Measurements from ENCODE around the gene HARBI1. TPM values are rescaled to one million over a fixed set of nuclear protein-coding genes. Genes with fewer than 3 reads are reported as not detected.

Gene HARBI1
- polyA plus RNA-seq, 1 of the 3 experiments (the other 2 are of a cell fraction), result 2.4 TPM

DNA sequence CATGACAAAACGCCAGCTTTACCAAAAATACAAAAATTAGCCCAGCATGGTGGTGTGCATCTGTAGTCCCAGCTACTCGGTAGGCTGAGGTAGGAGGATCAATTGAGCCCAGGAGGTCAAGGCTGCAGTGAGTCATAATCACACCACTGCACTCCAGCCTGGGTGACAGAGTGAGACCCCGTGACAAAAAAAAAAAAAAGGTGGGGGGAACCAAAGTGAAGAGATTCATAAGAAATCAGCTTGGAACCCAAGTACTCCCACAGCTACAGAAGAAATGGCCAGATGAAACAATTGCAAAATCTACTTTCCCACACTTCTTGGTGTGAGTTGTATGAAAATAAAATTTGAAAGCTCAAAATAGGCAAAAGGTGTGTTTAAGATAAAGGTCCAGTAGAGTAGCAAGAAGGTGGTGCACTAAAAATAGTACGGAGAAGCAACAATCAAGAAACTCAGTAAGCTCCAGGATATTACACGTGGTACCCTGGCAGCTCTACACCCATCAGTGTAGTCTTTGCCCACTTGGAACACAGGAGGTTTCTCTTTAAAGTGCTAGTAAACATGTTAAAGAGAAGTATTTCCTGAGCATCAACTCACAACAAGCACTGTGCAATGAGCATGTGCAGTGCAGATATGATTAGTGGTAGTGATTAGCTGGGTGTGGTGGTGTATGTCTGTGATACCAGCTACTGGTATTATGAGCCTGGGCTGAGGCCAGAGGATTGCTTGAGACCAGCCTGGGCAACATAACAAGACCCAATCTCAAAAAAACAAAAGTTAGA, 5.3 kb downstream of the HARBI1 start:
- Histone ChIP-seq H3K27me3 (ENCODE audit: insufficient read depth) (no peaks in the 10 kb centered on the region), H3K9me3 (no peaks in the 10 kb centered on the region), H3K4me2 (no peak overlapping the region), H3K27ac (ENCODE audit: low read depth in 2 of 2, low read length in 1 of 2) (no peak overlapping the region), H3K4me3 (ENCODE audit: low read depth in 2 of 2, low read length in 1 of 2) (no peak overlapping the region), H3K9me2 (no peaks in the 10 kb centered on the region), H4K20me1 (ENCODE audit: insufficient read depth) (no peaks in the 10 kb centered on the region), H3K4me1 (ENCODE audit: control insufficient read depth in 1 of 2, insufficient read depth in 2 of 2, low read depth in 1 of 2, low read length in 1 of 2) (peaks cover 5 to 9% of the 10 kb centered on the region in 2 experiments; a peak in 2 of 4 replicates), H3K9ac (no peak overlapping the region), H3F3A (replicated peaks; ENCODE audit: insufficient read depth) (no peaks in the 10 kb centered on the region), H3K36me3 (replicated peaks in 1 of 2; ENCODE audit: control insufficient read depth in 1 of 2, insufficient read depth in 2 of 2, low read length in 1 of 2) (no peaks in the 10 kb centered on the region), H2AFZ (ENCODE audit: low read depth) (no peak overlapping the region), H3K79me2 (ENCODE audit: insufficient read depth) (peaks cover 40% of the 10 kb centered on the region)
- WGBS (ENCODE audit: low lambda C conversion rate), result 83% methylated on average over 5 of the region's 5 CpGs
- CTCF ChIA-PET, result interaction anchor here (0.8 to 4.3 kb wide), 2 partner anchors 223 to 228 kb away, joined by 3 to 17 read pairs; no protein-coding TSS in a partner anchor
- TF ChIP-seq, protein P1, sequence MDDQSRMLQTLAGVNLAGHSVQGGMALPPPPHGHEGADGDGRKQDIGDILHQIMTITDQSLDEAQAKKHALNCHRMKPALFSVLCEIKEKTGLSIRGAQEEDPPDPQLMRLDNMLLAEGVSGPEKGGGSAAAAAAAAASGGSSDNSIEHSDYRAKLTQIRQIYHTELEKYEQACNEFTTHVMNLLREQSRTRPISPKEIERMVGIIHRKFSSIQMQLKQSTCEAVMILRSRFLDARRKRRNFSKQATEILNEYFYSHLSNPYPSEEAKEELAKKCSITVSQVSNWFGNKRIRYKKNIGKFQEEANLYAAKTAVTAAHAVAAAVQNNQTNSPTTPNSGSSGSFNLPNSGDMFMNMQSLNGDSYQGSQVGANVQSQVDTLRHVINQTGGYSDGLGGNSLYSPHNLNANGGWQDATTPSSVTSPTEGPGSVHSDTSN (IDR thresholded peaks at IDR 0.05), result no peak
- no peak for TF ChIP-seq NFIC (IDR thresholded peaks at IDR 0.05; ENCODE audit: borderline replicate concordance)
- no peak for TF ChIP-seq FOSL2 (IDR thresholded peaks at IDR 0.05; ENCODE audit: borderline replicate concordance, low read depth)
- TF ChIP-seq, protein P2, sequence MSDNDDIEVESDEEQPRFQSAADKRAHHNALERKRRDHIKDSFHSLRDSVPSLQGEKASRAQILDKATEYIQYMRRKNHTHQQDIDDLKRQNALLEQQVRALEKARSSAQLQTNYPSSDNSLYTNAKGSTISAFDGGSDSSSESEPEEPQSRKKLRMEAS (IDR thresholded peaks at IDR 0.05; ENCODE audit: low read depth), result no peak
- TF ChIP-seq POLR2AphosphoS5 (IDR thresholded peaks at IDR 0.05; ENCODE audit: low read depth, low read length), result no peak
- DNase-seq, result no peak
- POLR2A ChIA-PET, result interaction anchor here (1.2 kb wide), 1 partner anchor 18 kb away, joined by 7 read pairs; the partner anchor contains the start of gene AMBRA1

DNA sequence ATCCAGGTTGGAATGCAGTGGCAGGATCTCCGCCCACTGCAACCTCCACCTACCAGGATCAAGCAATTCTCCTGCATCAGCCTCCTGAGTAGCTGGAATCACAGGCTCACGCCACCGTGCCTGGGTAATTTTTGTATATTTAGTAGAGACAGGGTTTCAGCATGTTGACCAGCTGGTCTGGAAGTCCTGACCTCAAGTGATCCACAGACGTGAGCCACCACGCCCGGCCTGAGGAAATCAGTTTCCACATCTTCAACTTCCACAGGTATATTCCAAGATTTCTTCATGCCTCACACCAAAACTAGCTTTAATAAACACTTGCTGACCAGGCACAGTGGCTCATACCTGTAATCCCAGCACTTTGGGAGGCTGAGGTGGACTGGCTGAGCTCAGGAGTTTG, 7.6 kb downstream of the HARBI1 start:
- Histone ChIP-seq H3K9me3 (no peaks in the 10 kb centered on the region), H4K20me1 (ENCODE audit: insufficient read depth) (no peaks in the 10 kb centered on the region), H3K27me3 (ENCODE audit: insufficient read depth) (no peaks in the 10 kb centered on the region), H3K9me2 (no peaks in the 10 kb centered on the region), H3K9ac (no peak overlapping the region), H3K4me1 (ENCODE audit: control insufficient read depth in 1 of 2, insufficient read depth in 2 of 2, low read depth in 1 of 2, low read length in 1 of 2) (peaks cover 2 to 5% of the 10 kb centered on the region in 2 experiments; a peak in 2 of 4 replicates), H3K36me3 (replicated peaks in 1 of 2; ENCODE audit: control insufficient read depth in 1 of 2, insufficient read depth in 2 of 2, low read length in 1 of 2) (no peaks in the 10 kb centered on the region), H2AFZ (ENCODE audit: low read depth) (no peak overlapping the region), H3F3A (replicated peaks; ENCODE audit: insufficient read depth) (no peaks in the 10 kb centered on the region), H3K4me2 (no peak overlapping the region), H3K4me3 (ENCODE audit: low read depth in 2 of 2, low read length in 1 of 2) (no peak overlapping the region), H3K79me2 (ENCODE audit: insufficient read depth) (peaks cover 29% of the 10 kb centered on the region), H3K27ac (ENCODE audit: low read depth in 2 of 2, low read length in 1 of 2) (no peak overlapping the region)
- TF ChIP-seq FOSL2 (IDR thresholded peaks at IDR 0.05; ENCODE audit: borderline replicate concordance, low read depth), result no peak
- TF ChIP-seq, protein P3, sequence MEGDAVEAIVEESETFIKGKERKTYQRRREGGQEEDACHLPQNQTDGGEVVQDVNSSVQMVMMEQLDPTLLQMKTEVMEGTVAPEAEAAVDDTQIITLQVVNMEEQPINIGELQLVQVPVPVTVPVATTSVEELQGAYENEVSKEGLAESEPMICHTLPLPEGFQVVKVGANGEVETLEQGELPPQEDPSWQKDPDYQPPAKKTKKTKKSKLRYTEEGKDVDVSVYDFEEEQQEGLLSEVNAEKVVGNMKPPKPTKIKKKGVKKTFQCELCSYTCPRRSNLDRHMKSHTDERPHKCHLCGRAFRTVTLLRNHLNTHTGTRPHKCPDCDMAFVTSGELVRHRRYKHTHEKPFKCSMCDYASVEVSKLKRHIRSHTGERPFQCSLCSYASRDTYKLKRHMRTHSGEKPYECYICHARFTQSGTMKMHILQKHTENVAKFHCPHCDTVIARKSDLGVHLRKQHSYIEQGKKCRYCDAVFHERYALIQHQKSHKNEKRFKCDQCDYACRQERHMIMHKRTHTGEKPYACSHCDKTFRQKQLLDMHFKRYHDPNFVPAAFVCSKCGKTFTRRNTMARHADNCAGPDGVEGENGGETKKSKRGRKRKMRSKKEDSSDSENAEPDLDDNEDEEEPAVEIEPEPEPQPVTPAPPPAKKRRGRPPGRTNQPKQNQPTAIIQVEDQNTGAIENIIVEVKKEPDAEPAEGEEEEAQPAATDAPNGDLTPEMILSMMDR (IDR thresholded peaks at IDR 0.05), result no peak
- TF ChIP-seq TAF1 (IDR thresholded peaks at IDR 0.05; ENCODE audit: borderline replicate concordance, low read depth, low read length), result no peak
- TF ChIP-seq, protein P4, sequence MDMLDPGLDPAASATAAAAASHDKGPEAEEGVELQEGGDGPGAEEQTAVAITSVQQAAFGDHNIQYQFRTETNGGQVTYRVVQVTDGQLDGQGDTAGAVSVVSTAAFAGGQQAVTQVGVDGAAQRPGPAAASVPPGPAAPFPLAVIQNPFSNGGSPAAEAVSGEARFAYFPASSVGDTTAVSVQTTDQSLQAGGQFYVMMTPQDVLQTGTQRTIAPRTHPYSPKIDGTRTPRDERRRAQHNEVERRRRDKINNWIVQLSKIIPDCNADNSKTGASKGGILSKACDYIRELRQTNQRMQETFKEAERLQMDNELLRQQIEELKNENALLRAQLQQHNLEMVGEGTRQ (IDR thresholded peaks at IDR 0.05; ENCODE audit: borderline replicate concordance, low read depth, low read length), result no peak
- TF ChIP-seq CHD2 (IDR thresholded peaks at IDR 0.05; ENCODE audit: low read length, partially characterized antibody), result no peak
- 95% methylated on average over 6 of the region's 6 CpGs for WGBS (ENCODE audit: low lambda C conversion rate)
- POLR2A ChIA-PET, result no interaction called here
- CTCF ChIA-PET, result interaction anchor here (4.8 kb wide), 1 partner anchor 8 kb away, joined by 18 read pairs; the partner anchor contains the start of genes ATG13 and HARBI1
- no peak for DNase-seq

Data from SK-N-SH (cell line).